Measurements from ENCODE around the gene PATE2. TPM values are rescaled to one million over a fixed set of nuclear protein-coding genes. Genes with fewer than 3 reads are reported as not detected.

PATE2 gene
- total RNA-seq, 1 donor = 0.18 TPM

GRCh38 chr11:125784678-125785077 lies 6.0 kb upstream of the PATE2 start:
- TF ChIP-seq CTCF (IDR thresholded peaks at IDR 0.05; ENCODE audit: insufficient read depth, low read length) = no peak
- H3K4me3 ChIP-seq (ENCODE audit: low read depth, low read length) = no peak overlapping the region
- no peak for DNase-seq (ENCODE audit: low read depth)

- peak; percentile 53 for DNase-seq (ENCODE audit: low read depth)
- H3K4me3 ChIP-seq (ENCODE audit: low read depth, low read length) = no peak overlapping the region
- TF ChIP-seq CTCF (IDR thresholded peaks at IDR 0.05; ENCODE audit: insufficient read depth, low read length) = no peak
These were observed 1.3 kb downstream of the PATE2 start for GRCh38 chr11:125777309-125777708.

- peak; percentile 80 for DNase-seq (ENCODE audit: low read depth)
- H3K4me3 ChIP-seq (ENCODE audit: low read depth, low read length) = no peak overlapping the region
- no peak for TF ChIP-seq CTCF (IDR thresholded peaks at IDR 0.05; ENCODE audit: insufficient read depth, low read length)
These were observed 5.1 kb downstream of the PATE2 start for GRCh38 chr11:125773516-125773915.

GRCh38 chr11:125772834-125773505 lies 5.7 kb downstream of the PATE2 start:
- TF ChIP-seq CTCF (IDR thresholded peaks at IDR 0.05; ENCODE audit: insufficient read depth, low read length) = no peak
- peak; percentile 99 for DNase-seq (ENCODE audit: low read depth)
- no peak overlapping the region for H3K4me3 ChIP-seq (ENCODE audit: low read depth, low read length)

GRCh38 chr11:125770583-125770982 lies 8.0 kb downstream of the PATE2 start:
- TF ChIP-seq CTCF (IDR thresholded peaks at IDR 0.05; ENCODE audit: insufficient read depth, low read length) = no peak
- no peak for DNase-seq (ENCODE audit: low read depth)
- H3K4me3 ChIP-seq (ENCODE audit: low read depth, low read length) = no peak overlapping the region

GRCh38 chr11:125768336-125769046 lies 10.1 kb downstream of the PATE2 start:
- no peak overlapping the region for H3K4me3 ChIP-seq (ENCODE audit: low read depth, low read length)
- TF ChIP-seq CTCF (IDR thresholded peaks at IDR 0.05; ENCODE audit: insufficient read depth, low read length) = no peak
- DNase-seq (ENCODE audit: low read depth) = peak; percentile 30
